HG03558 (cell line): Measurements from ENCODE around the gene TBC1D5.
"Not testable (repeated sequence)": the region's sequence is repeated elsewhere in the genome, so short reads cannot be mapped to it uniquely, and the experiment has no call there.

Source experiments
- ATAC-seq: cut with Tn5 transposase; IDR thresholded peaks from one replicate; pipeline ENCODE4 v1.9.1; 2021; ENCODE audit warnings: moderate number of reproducible peaks; ENCODE audit not compliant: unreplicated experiment; ENCODE audit errors: extremely low read depth

Gene TBC1D5

DNA sequence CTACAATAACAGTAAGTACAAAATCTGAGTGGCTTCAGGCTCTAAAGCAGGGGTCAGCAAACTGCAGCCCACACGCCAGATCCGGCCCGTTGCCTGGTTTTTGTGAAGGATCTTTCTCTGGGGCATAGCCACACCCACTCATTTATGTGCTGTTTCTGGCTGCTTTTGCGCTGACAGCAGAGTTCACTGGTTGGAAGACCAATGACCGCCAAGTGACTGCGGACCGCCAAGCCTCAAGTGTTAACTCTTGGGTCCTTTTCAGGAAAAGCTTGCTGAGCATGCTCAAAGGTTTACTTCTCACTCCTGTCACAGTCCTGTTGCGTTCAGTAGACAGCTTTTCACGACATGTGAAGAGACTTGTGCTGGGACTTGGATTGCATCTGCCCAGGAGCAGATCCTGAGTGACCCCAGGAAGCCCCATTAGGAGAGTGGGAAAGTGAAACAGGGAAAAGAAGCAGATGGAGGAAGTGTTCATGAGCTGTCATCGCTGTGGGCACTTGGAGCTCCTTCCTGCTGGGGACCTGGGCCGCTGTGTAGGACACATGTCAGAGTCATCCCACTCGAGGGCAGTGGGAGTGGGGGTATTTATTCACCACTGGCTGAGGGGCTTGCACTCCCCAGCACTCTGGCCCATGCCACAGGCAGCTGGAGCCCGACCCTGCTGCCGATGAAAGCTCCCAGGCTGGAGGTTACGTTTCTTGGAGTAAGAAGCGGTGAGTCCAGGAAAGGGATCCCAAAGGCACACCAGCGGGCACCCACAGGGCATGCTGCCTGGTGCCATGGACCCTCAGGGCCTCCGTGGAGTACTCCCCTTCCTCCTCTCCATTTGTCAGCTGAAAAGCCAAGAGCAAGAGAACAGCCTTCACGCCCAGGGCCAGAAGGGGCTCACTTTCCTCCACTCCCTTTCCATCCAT, 608.5 kb downstream of the TBC1D5 start:
- no peak for ATAC-seq

- ATAC-seq, result no peak
Observed at GRCh38 chr3:17132286-17133115, 609.9 kb downstream of the TBC1D5 start.

DNA sequence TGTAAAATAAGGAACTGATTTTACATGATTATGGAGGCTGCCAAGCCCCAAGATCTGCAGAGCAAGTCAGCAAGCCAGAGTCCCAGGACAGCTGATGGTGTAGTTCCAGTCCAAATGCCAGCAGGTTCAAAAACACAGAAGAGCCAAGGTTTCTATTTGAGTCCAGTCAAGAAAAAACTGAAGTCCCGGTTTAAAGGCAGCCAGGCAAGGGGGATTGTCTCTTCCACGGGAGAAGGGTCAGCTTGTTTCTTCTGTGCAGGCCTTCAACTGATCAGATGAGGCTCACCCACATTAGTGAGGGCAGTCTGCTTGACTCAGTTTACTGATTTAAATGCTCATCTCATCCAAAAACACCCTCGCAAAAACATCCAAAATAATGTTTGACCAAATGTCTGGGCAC, 611.5 kb downstream of the TBC1D5 start:
- ATAC-seq, result no peak

DNA sequence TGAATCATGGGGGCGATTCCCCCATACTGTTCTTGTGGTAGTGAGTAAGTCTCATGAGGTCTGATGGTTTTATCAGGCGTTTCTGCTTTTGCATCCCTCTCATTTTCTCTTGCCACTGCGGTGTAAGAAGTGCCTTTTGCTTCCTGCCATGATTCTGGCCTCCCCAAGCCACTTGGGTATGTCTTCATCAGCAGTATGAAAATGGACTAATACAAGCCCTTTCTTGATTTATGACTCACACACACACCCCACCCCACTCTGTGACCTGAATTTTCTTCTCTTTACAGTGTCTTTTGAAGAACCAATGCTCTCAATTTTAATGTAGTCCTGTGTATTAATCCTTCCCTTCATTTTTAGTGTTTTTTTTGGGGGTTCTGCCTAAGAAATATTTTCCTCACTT, 612.9 kb downstream of the TBC1D5 start:
- no peak for ATAC-seq

DNA sequence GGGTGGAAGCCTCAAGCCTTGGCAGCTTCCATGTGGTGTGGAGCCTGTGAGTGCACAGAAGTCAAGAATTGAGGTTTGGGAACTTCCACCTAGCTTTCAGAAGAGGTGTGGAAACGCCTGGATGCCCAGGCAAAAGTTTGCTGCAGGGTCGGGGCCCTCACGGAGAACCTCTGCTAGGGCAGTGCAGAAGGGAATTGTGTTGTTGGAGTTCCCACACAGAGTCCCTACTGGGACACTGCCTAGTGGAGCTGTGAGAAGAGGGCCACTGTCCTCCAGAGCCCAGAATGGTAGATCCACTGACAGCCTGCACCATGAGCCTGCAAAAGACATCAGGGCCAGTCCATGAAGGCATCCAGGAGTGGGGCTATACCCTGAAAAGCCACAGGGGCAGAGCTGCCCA, 613.8 kb downstream of the TBC1D5 start:
- not testable (repeated sequence) for ATAC-seq

DNA sequence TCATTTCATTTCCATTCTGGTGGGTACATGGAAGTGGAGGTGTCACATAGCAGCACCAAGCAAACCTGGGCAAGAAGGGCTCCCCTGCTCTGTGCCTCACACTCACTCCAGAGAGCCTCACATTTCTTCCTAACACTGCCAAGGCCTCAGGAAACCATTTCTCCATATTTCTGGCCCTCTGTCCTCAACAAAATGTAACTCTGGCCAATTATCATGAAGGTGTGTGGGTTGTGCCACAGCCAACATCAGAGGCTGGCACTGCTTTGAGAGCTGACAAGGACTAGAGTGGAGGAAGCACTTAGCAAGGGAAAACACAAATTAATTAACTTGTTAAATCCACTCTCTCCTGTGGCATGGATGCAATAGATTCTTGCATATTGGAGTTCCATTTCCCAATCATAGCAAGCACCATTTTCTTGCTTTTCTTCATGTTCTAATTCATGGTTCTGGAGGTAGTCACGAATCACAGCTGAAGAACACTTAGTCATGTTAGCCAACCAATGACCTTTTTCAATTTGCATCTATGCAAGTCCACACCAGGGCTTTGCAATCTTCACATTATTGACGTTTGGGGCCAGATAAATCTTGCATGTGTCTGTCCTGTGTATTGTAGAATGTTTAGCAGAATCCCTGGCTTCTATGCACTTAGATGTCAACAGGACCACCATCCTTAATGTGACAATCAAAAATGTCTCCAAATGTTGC, 616.5 kb downstream of the TBC1D5 start:
- ATAC-seq, result no peak

- no peak for ATAC-seq
Observed at GRCh38 chr3:17122758-17123157, 619.7 kb downstream of the TBC1D5 start.

GRCh38 chr3:17121336-17121735, 621.1 kb downstream of the TBC1D5 start:
- no peak for ATAC-seq

DNA sequence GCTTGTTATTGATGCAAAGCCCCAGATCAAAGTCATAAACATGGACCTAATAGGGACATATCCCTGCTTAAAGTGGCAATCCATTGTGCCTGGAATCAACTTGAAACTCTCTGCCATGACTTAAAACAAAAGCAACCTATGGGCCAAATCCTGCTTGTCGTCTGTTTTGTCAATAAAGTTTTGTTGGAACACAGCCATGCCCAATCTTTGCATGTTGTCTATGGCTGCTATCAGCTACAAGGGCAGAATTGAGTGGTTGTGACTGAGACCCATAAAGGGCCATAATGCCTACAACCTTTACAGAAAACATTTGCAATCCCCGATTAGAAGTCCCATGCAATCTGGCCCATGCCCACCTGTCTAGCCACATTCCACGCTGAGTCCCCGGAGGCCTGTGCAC, 622.3 kb downstream of the TBC1D5 start:
- ATAC-seq, result no peak

- no peak for ATAC-seq
Observed at GRCh38 chr3:17119201-17120072, 623.0 kb downstream of the TBC1D5 start.

GRCh38 chr3:17118771-17119170, 623.7 kb downstream of the TBC1D5 start:
- ATAC-seq, result no peak

GRCh38 chr3:17116007-17116600, 626.3 kb downstream of the TBC1D5 start:
- ATAC-seq, result no peak

DNA sequence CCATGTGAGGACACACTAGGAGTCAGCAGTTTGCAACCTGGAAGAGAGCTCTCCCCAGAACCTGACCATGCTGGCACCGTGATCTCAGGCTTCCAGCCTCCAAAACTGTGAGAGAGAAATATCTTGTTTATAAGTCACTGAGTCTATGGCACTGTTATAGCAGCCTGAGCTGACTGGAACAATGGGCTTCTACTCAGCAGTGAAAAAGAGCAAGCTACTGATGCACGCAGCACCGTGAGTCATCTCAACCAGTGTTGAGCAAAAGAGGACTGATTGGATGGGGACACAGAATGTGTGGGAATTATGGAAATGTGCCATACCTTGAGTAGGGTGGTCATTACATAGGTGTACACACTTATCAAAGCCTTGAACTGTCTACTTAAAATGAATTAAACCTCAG, 627.2 kb downstream of the TBC1D5 start:
- ATAC-seq, result no peak

- no peak for ATAC-seq
Observed at GRCh38 chr3:17111586-17111985, 630.8 kb downstream of the TBC1D5 start.

- ATAC-seq, result no peak
Observed at GRCh38 chr3:17110660-17111396, 631.6 kb downstream of the TBC1D5 start.
